ENCODE measurements around the gene RUNX3.

The RUNX3 gene

GRCh38 chr1:24866211-24867083, 63.6 kb downstream of the RUNX3 start:
- Histone ChIP-seq H4K12ac (ENCODE audit: low read depth, low read length) (no peak overlapping the region), H3K18ac (ENCODE audit: low read length) (no peak overlapping the region), H3K79me2 (ENCODE audit: control insufficient read depth, insufficient read depth, low read length, poor library complexity) (no peaks in the 10 kb centered on the region), H3K79me1 (ENCODE audit: low read length) (no peaks in the 10 kb centered on the region), H2BK5ac (ENCODE audit: low read depth, low read length, poor library complexity) (no peak overlapping the region), H3K4ac (ENCODE audit: low read depth, low read length) (no peak overlapping the region), H3K27ac (ENCODE audit: low read depth, low read length) (no peak overlapping the region), H3K36me3 (ENCODE audit: control insufficient read depth in 1 of 2, insufficient read depth in 2 of 2, low read length in 2 of 2) (no peaks in the 10 kb centered on the region), H2BK12ac (ENCODE audit: low read length) (no peak overlapping the region), H2BK120ac (ENCODE audit: insufficient read depth, low read length, poor library complexity) (no peak overlapping the region), H3K4me2 (ENCODE audit: low read length) (no peak overlapping the region), H3K4me1 (ENCODE audit: control insufficient read depth in 1 of 2, insufficient read depth in 2 of 2, low read length in 2 of 2) (peaks cover 0 to 3% of the 10 kb centered on the region in 2 experiments), H3K4me3 (ENCODE audit: low read depth, low read length) (no peak overlapping the region), H3K9ac (ENCODE audit: low read length) (no peak overlapping the region), H2AK5ac (ENCODE audit: low read length) (no peak overlapping the region), H3K14ac (ENCODE audit: low read length) (no peak overlapping the region), H3K27me3 (ENCODE audit: insufficient read depth, low read length) (no peaks in the 10 kb centered on the region), H4K91ac (ENCODE audit: low read depth, low read length) (no peak overlapping the region), H3K9me3 (ENCODE audit: insufficient read depth, low read depth, low read length) (no peaks in the 10 kb centered on the region), H2AFZ (ENCODE audit: insufficient read depth, low read length, poor library complexity) (no peak overlapping the region), H4K8ac (ENCODE audit: low read depth, low read length) (no peak overlapping the region), H3K23ac (ENCODE audit: low read length) (no peak overlapping the region)
- DNase-seq, result no peak
- WGBS (ENCODE audit: extremely low coverage, insufficient coverage, insufficient read length), result no CpG with 5 or more reads among the region's 17 CpGs

- Histone ChIP-seq H3K9me3 (ENCODE audit: insufficient read depth, low read depth, low read length) (no peaks in the 10 kb centered on the region), H3K27me3 (ENCODE audit: insufficient read depth, low read length) (no peaks in the 10 kb centered on the region), H4K91ac (ENCODE audit: low read depth, low read length) (no peak overlapping the region), H3K18ac (ENCODE audit: low read length) (no peak overlapping the region), H3K9ac (ENCODE audit: low read length) (no peak overlapping the region), H3K79me2 (ENCODE audit: control insufficient read depth, insufficient read depth, low read length, poor library complexity) (no peaks in the 10 kb centered on the region), H2AK5ac (ENCODE audit: low read length) (no peak overlapping the region), H2BK5ac (ENCODE audit: low read depth, low read length, poor library complexity) (no peak overlapping the region), H4K12ac (ENCODE audit: low read depth, low read length) (no peak overlapping the region), H3K14ac (ENCODE audit: low read length) (no peak overlapping the region), H3K79me1 (ENCODE audit: low read length) (no peaks in the 10 kb centered on the region), H2AFZ (ENCODE audit: insufficient read depth, low read length, poor library complexity) (no peak overlapping the region), H3K4me2 (ENCODE audit: low read length) (no peak overlapping the region), H3K4me1 (ENCODE audit: control insufficient read depth in 1 of 2, insufficient read depth in 2 of 2, low read length in 2 of 2) (peaks cover 0 to 3% of the 10 kb centered on the region in 2 experiments), H3K36me3 (ENCODE audit: control insufficient read depth in 1 of 2, insufficient read depth in 2 of 2, low read length in 2 of 2) (no peaks in the 10 kb centered on the region), H3K4ac (ENCODE audit: low read depth, low read length) (no peak overlapping the region), H4K8ac (ENCODE audit: low read depth, low read length) (no peak overlapping the region), H3K4me3 (ENCODE audit: low read depth, low read length) (no peak overlapping the region), H3K23ac (ENCODE audit: low read length) (no peak overlapping the region), H3K27ac (ENCODE audit: low read depth, low read length) (no peak overlapping the region), H2BK120ac (ENCODE audit: insufficient read depth, low read length, poor library complexity) (no peak overlapping the region), H2BK12ac (ENCODE audit: low read length) (no peak overlapping the region)
- no CpG with 5 or more reads among the region's 3 CpGs for WGBS (ENCODE audit: extremely low coverage, insufficient coverage, insufficient read length)
- no peak for DNase-seq
These were observed 64.5 kb downstream of the RUNX3 start for GRCh38 chr1:24865587-24865986.

GRCh38 chr1:24865168-24865567, 64.9 kb downstream of the RUNX3 start:
- Histone ChIP-seq H2AFZ (ENCODE audit: insufficient read depth, low read length, poor library complexity) (no peak overlapping the region), H4K12ac (ENCODE audit: low read depth, low read length) (no peak overlapping the region), H3K4me3 (ENCODE audit: low read depth, low read length) (no peak overlapping the region), H3K4me2 (ENCODE audit: low read length) (no peak overlapping the region), H4K8ac (ENCODE audit: low read depth, low read length) (no peak overlapping the region), H3K4ac (ENCODE audit: low read depth, low read length) (no peak overlapping the region), H3K27ac (ENCODE audit: low read depth, low read length) (no peak overlapping the region), H3K36me3 (ENCODE audit: control insufficient read depth in 1 of 2, insufficient read depth in 2 of 2, low read length in 2 of 2) (no peaks in the 10 kb centered on the region), H3K79me1 (ENCODE audit: low read length) (no peaks in the 10 kb centered on the region), H3K23ac (ENCODE audit: low read length) (no peak overlapping the region), H3K14ac (ENCODE audit: low read length) (no peak overlapping the region), H3K9ac (ENCODE audit: low read length) (no peak overlapping the region), H3K27me3 (ENCODE audit: insufficient read depth, low read length) (no peaks in the 10 kb centered on the region), H3K18ac (ENCODE audit: low read length) (no peak overlapping the region), H4K91ac (ENCODE audit: low read depth, low read length) (no peak overlapping the region), H2BK5ac (ENCODE audit: low read depth, low read length, poor library complexity) (no peak overlapping the region), H2BK12ac (ENCODE audit: low read length) (no peak overlapping the region), H2AK5ac (ENCODE audit: low read length) (no peak overlapping the region), H3K79me2 (ENCODE audit: control insufficient read depth, insufficient read depth, low read length, poor library complexity) (no peaks in the 10 kb centered on the region), H3K9me3 (ENCODE audit: insufficient read depth, low read depth, low read length) (no peaks in the 10 kb centered on the region), H3K4me1 (ENCODE audit: control insufficient read depth in 1 of 2, insufficient read depth in 2 of 2, low read length in 2 of 2) (peaks cover 0 to 3% of the 10 kb centered on the region in 2 experiments), H2BK120ac (ENCODE audit: insufficient read depth, low read length, poor library complexity) (no peak overlapping the region)
- no CpG with 5 or more reads among the region's 7 CpGs for WGBS (ENCODE audit: extremely low coverage, insufficient coverage, insufficient read length)
- no peak for DNase-seq

GRCh38 chr1:24864370-24864777, 65.7 kb downstream of the RUNX3 start:
- H3K18ac ChIP-seq (ENCODE audit: low read length), result no peak overlapping the region
- no peak overlapping the region for H2AFZ ChIP-seq (ENCODE audit: insufficient read depth, low read length, poor library complexity)
- no peak overlapping the region for H3K4me2 ChIP-seq (ENCODE audit: low read length)
- H3K14ac ChIP-seq (ENCODE audit: low read length), result no peak overlapping the region
- no peak overlapping the region for H3K27ac ChIP-seq (ENCODE audit: low read depth, low read length)
- no peak overlapping the region for H2BK5ac ChIP-seq (ENCODE audit: low read depth, low read length, poor library complexity)
- no CpG with 5 or more reads among the region's 8 CpGs for WGBS (ENCODE audit: extremely low coverage, insufficient coverage, insufficient read length)
- no peaks in the 10 kb centered on the region for H3K27me3 ChIP-seq (ENCODE audit: insufficient read depth, low read length)
- H3K36me3 ChIP-seq (ENCODE audit: control insufficient read depth in 1 of 2, insufficient read depth in 2 of 2, low read length in 2 of 2), result no peaks in the 10 kb centered on the region
- no peak overlapping the region for H2BK120ac ChIP-seq (ENCODE audit: insufficient read depth, low read length, poor library complexity)
- H3K79me2 ChIP-seq (ENCODE audit: control insufficient read depth, insufficient read depth, low read length, poor library complexity), result no peaks in the 10 kb centered on the region
- no peak for DNase-seq
- no peaks in the 10 kb centered on the region for H3K79me1 ChIP-seq (ENCODE audit: low read length)
- H4K8ac ChIP-seq (ENCODE audit: low read depth, low read length), result no peak overlapping the region
- peaks cover 0 to 3% of the 10 kb centered on the region in 2 experiments for H3K4me1 ChIP-seq (ENCODE audit: control insufficient read depth in 1 of 2, insufficient read depth in 2 of 2, low read length in 2 of 2)
- no peak overlapping the region for H3K4ac ChIP-seq (ENCODE audit: low read depth, low read length)
- H4K12ac ChIP-seq (ENCODE audit: low read depth, low read length), result no peak overlapping the region
- no peak overlapping the region for H3K23ac ChIP-seq (ENCODE audit: low read length)
- H2AK5ac ChIP-seq (ENCODE audit: low read length), result no peak overlapping the region
- no peak overlapping the region for H2BK12ac ChIP-seq (ENCODE audit: low read length)
- H4K91ac ChIP-seq (ENCODE audit: low read depth, low read length), result no peak overlapping the region
- no peak overlapping the region for H3K9ac ChIP-seq (ENCODE audit: low read length)
- no peak overlapping the region for H3K4me3 ChIP-seq (ENCODE audit: low read depth, low read length)
- H3K9me3 ChIP-seq (ENCODE audit: insufficient read depth, low read depth, low read length), result no peaks in the 10 kb centered on the region

Data from trophoblast cell (in vitro differentiated cells and primary cell).